Subcutaneous adipose tissue (tissue), 4 donors: ENCODE data around the gene CCR9. TPM values are rescaled to one million over a fixed set of nuclear protein-coding genes. Genes with fewer than 3 reads are reported as not detected.

Experiments used
- CTCF ChIP-seq: fragments of 450-650 bp; IDR thresholded peaks from one replicate; pipeline ENCODE4 v1.5.1; 2016; ENCODE audit warnings: low read depth, mild to moderate bottlenecking, control low read depth, antibody characterized with exemption, moderate library complexity
- small RNA-seq: library from RNA; depleted of rRNA; stranded (forward); fragments of <200 nt; gene quantifications from one replicate; pipeline ENCODE3, GENCODE V24; 2016
- total RNA-seq, 4 donors: library from RNA; depleted of rRNA; stranded (reverse); fragments of >200 nt; gene quantifications; one replicate each; pipeline ENCODE4 v1.1.0, GENCODE V29; 2016

CCR9 gene
- total RNA-seq, 4 donors from 2014 or later = not detected

- no peak for TF ChIP-seq CTCF
These were observed 65.6 kb downstream of the CCR9 start for GRCh38 chr3:45951946-45952345.

GRCh38 chr3:45952456-45952855 lies 66.1 kb downstream of the CCR9 start:
- no peak for TF ChIP-seq CTCF

Small RNAs within 50 kb of the gene (small RNA-seq; reads per million reads assigned to genes)
- gene RF00019 = 0.49 reads per million

Other genes with a start within 250 kb of the CCR9 start
- gene SACM1L, start 197.1 kb upstream of the CCR9 start, total RNA-seq = 10 to 100 TPM; 54.9 to 78.8 (median 55.6) TPM
- under 1 TPM in 1 of 4 donors, not detected in 3; 0.22 TPM for gene SLC6A20, start 90.0 kb upstream of the CCR9 start, total RNA-seq
- gene LZTFL1, start 44.4 kb upstream of the CCR9 start, total RNA-seq = 10 to 100 TPM in 1 of 4 donors, 1 to 10 TPM in 3; 8.3 to 14.8 (median 9.2) TPM
- gene CXCR6, start 56.9 kb downstream of the CCR9 start, total RNA-seq = 1 to 10 TPM in 2 of 4 donors, under 1 TPM in 2; 0.38 to 2.4 (median 1.0) TPM
- gene FYCO1, start 109.3 kb downstream of the CCR9 start, total RNA-seq = 10 to 100 TPM; 36.7 to 46.7 (median 43.6) TPM
- not detected for gene XCR1, start 140.9 kb downstream of the CCR9 start, total RNA-seq